GM21786 (cell line): Measurements from ENCODE around the gene PAIP2B.

Experiments
- ATAC-seq: cut with Tn5 transposase; IDR thresholded peaks from one replicate; pipeline ENCODE4 v1.9.1; 2021; ENCODE audit not compliant: unreplicated experiment

PAIP2B gene

DNA sequence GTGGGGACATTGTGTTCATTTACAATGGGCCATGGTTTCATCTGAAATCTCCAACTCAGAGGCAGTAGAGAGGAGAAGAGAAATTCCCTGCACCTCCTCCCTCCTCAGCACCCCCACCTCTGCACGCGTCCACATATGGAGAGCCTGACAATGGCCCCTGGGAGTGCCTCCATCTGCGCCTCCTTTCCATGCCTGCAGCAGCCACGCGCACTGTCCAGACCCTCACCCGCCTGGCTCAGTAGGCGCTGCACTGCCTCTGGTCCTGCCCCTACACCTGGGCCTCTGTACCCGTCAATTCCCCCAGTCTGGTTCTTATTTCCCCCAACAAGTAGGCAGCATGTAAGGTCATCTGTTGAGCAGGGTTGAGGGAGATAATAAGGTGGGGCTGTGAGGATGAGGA is 72.6 kb downstream of the PAIP2B start:
- no peak for ATAC-seq

DNA sequence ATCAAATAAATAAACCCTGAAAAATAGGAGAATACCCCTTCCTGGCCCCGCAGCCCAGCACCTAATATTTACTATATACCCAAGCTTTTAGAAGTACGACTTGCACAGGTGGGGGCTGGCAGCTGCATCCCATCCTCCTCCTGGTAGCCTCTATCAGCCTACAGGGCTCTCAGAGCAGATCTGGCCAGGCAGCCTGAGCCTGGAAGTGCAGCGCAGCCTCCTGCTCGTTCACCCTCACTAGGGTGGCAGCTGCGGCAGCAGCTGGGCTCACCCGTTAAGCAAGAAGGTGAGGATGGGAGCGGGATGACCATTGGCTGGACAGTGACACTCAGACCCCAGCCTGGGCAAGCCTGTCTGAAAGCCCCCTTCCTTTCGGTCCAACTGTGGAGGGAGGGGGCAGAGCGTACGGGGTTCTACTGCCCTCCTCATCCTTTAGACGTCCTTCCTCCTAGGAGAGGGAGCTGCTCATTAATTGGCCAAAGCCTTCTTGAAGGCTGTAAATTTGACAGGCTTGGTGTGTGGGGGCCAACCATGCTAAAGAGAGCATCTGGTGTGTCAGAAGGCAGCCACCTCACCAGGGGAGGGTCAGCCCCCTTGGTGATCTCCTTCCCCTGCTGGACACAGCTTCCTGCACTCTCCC is 73.2 kb downstream of the PAIP2B start:
- ATAC-seq = no peak

DNA sequence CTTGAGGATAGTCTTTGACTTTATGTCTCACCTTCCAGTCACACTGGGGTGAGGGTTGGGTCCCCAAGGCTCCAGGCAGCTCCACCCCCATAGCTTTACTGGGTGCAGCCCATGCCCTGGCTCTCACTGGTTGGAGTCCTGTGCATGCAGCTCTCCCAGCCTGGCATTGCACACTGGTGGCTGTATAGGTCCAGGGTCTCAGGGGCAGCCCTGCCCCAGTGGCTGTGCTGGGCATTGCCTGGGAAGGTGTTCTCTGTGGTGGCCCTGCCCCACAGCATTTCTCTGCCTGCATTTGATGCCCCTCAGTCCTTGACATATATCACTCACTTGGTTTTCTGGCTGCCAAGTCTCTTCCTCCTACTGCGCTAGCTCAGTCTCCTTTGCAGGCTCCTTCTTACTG is 75.3 kb downstream of the PAIP2B start:
- ATAC-seq = no peak

DNA sequence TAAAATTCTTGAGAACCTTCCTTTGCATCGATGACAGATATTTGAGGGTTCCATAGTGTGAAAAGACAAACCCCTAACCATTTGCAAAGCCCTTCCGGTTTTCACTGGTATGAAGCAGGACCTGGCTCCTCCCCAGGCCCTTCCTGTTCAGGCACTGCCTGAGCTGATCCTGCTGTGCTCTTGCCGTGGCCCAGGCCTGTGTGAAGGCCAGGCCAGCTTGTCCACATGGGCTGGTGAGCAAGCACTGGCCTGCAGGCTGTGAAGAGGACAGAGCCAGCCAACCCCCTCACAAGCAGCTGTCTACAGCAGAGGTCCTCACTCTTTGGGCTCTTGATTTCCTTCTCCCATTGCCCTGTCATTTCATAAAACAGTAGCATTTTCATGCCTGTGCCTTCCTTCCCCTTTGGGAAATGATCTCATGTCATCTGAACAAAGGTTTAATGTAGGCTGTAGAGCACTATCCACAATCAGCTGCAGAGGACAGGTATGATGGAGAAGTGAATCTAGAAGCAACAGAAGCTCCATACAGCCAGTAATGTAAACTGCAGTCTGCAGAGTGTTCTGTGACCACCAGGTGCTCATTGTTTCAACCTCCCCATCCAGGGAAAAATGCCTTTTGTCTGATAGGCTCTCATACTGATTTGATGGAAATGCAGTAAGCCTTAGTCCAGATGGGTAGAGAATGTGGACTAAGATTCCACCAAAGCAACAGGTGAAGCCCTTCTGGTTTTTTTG is 76.7 kb downstream of the PAIP2B start:
- no peak for ATAC-seq

DNA sequence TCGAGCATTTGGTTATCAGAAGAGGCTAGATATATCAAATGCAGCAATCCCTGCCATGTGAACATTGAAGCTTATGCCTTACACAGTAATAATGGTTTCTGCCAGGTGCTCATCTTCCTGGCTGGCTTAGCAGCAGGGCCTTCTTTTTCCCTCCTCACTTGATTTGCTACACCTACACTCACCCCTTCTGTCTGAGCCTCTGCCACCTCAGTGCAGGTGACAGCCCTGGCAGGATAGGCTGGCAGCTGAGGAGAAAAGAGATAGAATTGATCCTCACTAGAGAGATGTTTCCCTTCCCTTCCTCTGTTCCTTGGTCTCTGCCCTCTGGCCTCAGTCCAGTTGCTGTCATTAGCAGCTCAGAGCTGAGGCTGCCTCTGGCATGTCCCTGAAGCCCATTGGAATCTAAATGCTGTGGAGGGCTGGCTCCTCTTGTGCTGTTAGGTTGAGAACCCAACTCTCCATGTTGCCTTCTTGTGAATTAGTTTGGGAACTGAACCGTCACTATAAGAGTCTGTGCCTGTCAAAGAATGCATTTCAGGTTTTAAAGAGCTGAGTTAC is 78.3 kb downstream of the PAIP2B start:
- no peak for ATAC-seq

DNA sequence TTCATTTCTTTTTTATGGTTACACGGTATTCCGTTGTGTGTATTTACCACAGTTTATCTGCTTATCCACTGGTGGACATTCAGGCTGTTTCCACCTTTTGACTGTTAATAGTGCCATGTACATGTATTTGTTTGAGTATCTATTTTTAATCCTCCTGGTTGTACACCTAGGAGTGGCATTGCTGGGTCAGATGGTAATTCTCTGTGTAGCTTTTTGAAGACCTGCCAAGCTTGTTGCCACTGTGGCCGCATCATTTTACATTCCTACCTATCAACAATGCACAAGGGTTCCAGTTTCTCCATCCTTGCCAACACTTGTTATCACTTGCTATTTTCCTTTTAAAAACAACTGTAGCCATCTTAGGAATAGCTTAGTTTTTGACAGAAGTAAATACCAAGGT is 83.1 kb downstream of the PAIP2B start:
- no peak for ATAC-seq

DNA sequence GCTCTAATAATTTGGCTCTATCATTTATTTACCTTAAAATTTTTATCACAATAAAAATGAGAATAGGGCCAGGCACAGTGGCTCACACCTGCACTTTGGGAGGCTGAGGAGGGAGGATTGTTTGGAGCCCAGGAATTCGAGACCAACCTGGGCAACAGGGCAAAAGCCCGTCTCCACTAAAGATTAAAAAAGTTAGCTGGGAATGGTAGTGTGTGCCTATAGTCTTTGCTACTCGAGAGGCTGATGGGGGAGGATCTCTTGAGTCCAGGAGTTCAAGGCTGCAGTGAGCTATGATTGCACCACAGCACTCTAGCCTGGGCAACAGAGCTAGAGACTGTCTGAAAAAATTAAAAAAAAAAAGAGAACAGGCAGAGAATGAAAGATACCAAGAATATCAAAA is 90.7 kb downstream of the PAIP2B start:
- no peak for ATAC-seq

DNA sequence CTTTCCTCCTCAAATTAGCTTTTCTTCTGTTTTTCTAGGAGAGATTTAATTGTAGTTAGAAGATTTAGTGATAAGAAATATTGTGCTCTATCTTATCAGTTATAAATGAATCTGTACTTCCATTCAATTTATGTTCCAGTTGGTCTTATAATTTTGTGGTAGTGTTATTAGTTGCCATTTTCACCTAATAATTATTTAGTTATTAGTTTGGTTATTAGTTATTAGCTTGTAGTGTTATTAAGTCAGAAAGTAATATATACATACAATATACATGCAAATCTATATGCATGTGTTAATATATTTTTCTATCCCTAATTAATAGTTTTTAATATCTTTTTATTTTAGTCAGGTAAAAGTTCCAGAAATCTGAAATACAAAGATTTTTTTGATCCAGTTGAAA is 93.3 kb downstream of the PAIP2B start:
- ATAC-seq = no peak
